CD14-positive monocyte (primary cell): ENCODE data around the gene RAPGEF1. TPM values are rescaled to one million over a fixed set of nuclear protein-coding genes. Genes with fewer than 3 reads are reported as not detected.

Experiments used
- DNase-seq, 3 donors: peaks; one replicate each; pipeline ENCODE4 v3.0.0-alpha.2; 2011 to 2022
- H2AFZ ChIP-seq: 2 replicates; pipeline ENCODE4 v1.6.0; 2012; ENCODE audit warnings: mild to moderate bottlenecking, low read depth, low read length, inconsistent platforms; ENCODE audit not compliant: insufficient read depth, poor library complexity, severe bottlenecking
- H3K27ac ChIP-seq, 2 donors: 1 replicate in 1 of 2; 2 replicates in 1 of 2; pipeline ENCODE4 v1.5.1; 2012 to 2013; ENCODE audit warnings: low read length in 2 of 2, control low read depth in 1 of 2, inconsistent platforms in 1 of 2, low read depth in 1 of 2, mild to moderate bottlenecking in 1 of 2
- H3K27me3 ChIP-seq, 2 donors: one replicate each; pipeline versions ENCODE4 v1.6.0 to v1.6.1; 2011 to 2013; ENCODE audit warnings: low read length in 2 of 2; ENCODE audit not compliant: control insufficient read depth in 2 of 2, insufficient read depth in 2 of 2
- H3K36me3 ChIP-seq, 2 donors: replicated peaks in 1 of 2; 1 replicate in 1 of 2; 2 replicates in 1 of 2; pipeline versions ENCODE4 v1.5.1 to v1.6.1; 2012 to 2013; ENCODE audit warnings: low read length in 2 of 2, control low read depth in 1 of 2, inconsistent platforms in 1 of 2, mild to moderate bottlenecking in 1 of 2; ENCODE audit not compliant: insufficient read depth in 2 of 2, control insufficient read depth in 1 of 2
- H3K4me1 ChIP-seq, 2 donors: 1 replicate in 1 of 2; 2 replicates in 1 of 2; pipeline versions ENCODE4 v1.5.1 to v1.6.1; 2012 to 2013; ENCODE audit warnings: low read length in 2 of 2, control low read depth in 1 of 2, inconsistent platforms in 1 of 2, mild to moderate bottlenecking in 1 of 2, moderate library complexity in 1 of 2; ENCODE audit not compliant: insufficient read depth in 2 of 2, control insufficient read depth in 1 of 2
- H3K4me2 ChIP-seq: replicated peaks from 2 replicates; pipeline ENCODE3; 2012; ENCODE audit warnings: low read length, moderate library complexity, mild to moderate bottlenecking; ENCODE audit not compliant: poor library complexity, severe bottlenecking; ENCODE audit errors: extremely low read depth
- H3K4me3 ChIP-seq, 3 experiments: fragments of 200-600 bp in 1 of 3; sonication (generic) in 1 of 3; replicated peaks in 1 of 3; 1 replicate in 2 of 3; 2 replicates in 1 of 3; pipeline ENCODE4 v1.5.1; 2011 to 2013; ENCODE audit warnings: low read length in 3 of 3, mild to moderate bottlenecking in 3 of 3, control low read depth in 2 of 3, low read depth in 2 of 3, inconsistent platforms in 1 of 3, moderate library complexity in 1 of 3
- H3K79me2 ChIP-seq: 2 replicates; pipeline ENCODE4 v1.6.0; 2012; ENCODE audit warnings: mild to moderate bottlenecking, control low read depth, inconsistent platforms, low read length, moderate library complexity; ENCODE audit not compliant: insufficient read depth
- H3K9ac ChIP-seq: 2 replicates; pipeline ENCODE4 v1.6.0; 2017; ENCODE audit warnings: low read length, mild to moderate bottlenecking; ENCODE audit not compliant: insufficient read depth, poor library complexity, severe bottlenecking
- H3K9me3 ChIP-seq, 2 donors: replicated peaks in 1 of 2; 1 replicate in 1 of 2; 2 replicates in 1 of 2; pipeline versions ENCODE4 v1.5.1 to v1.6.1; 2012 to 2013; ENCODE audit warnings: low read length in 2 of 2, control low read depth in 1 of 2; ENCODE audit not compliant: control insufficient read depth in 1 of 2, insufficient read depth in 1 of 2
- H4K20me1 ChIP-seq: 2 replicates; pipeline ENCODE4 v1.6.0; 2012; ENCODE audit warnings: mild to moderate bottlenecking, low read length, control low read depth, moderate library complexity; ENCODE audit not compliant: insufficient read depth
- H3K27ac Mint-ChIP-seq, 7 donors: one replicate each; pipeline ENCODE4 v1.8.0; 2020; ENCODE audit warnings: mild to moderate bottlenecking in 7 of 7, mixed read lengths in 7 of 7, moderate library complexity in 6 of 7, inconsistent platforms in 2 of 7
- H3K27me3 Mint-ChIP-seq, 3 donors: one replicate each; pipeline ENCODE4 v1.8.0; 2021 to 2022; ENCODE audit warnings: low read depth in 3 of 3, mild to moderate bottlenecking in 3 of 3, mixed read lengths in 3 of 3, moderate library complexity in 3 of 3, inconsistent platforms in 1 of 3
- H3K36me3 Mint-ChIP-seq, 2 donors: one replicate each; pipeline ENCODE4 v1.8.0; 2020; ENCODE audit warnings: mixed read lengths in 2 of 2, inconsistent platforms in 1 of 2, mild to moderate bottlenecking in 1 of 2
- H3K4me1 Mint-ChIP-seq: one replicate; pipeline ENCODE4 v1.8.0; 2020; ENCODE audit warnings: mild to moderate bottlenecking, mixed read lengths
- H3K4me3 Mint-ChIP-seq, 2 donors: one replicate each; pipeline ENCODE4 v1.8.0; 2020; ENCODE audit warnings: mild to moderate bottlenecking in 2 of 2, mixed read lengths in 2 of 2, moderate library complexity in 1 of 2
- H3K9me3 Mint-ChIP-seq, 7 donors: one replicate each; pipeline ENCODE4 v1.8.0; 2020 to 2022; ENCODE audit warnings: mixed read lengths in 7 of 7, mild to moderate bottlenecking in 6 of 7, moderate library complexity in 6 of 7, inconsistent platforms in 2 of 7
- WGBS: methylation state at CpG from one replicate; pipeline ENCODE4 v1.1.5; 2013; ENCODE audit warnings: missing lambda C conversion rate; ENCODE audit not compliant: insufficient coverage; 5-methylcytosine and 5-hydroxymethylcytosine counted together
- intact Hi-C, 2 donors: fragments of 100-400 bp; cut with micrococcal nuclease; formaldehyde crosslinking; loops; one replicate each; pipeline versions ENCODE4 v1.15.0 to v1.15.1; 2023
- polyA plus RNA-seq, 3 donors: library from polyadenylated mRNA; depleted of rRNA in 1 of 3; unstranded in 2 of 3; stranded (reverse) in 1 of 3; fragments of 300-500 nt in 2 of 3; fragments of >200 nt in 1 of 3; fragmentation: Illumina TruSeq in 2 of 3; gene quantifications; 1 replicate in 2 of 3; 2 replicates in 1 of 3; pipeline ENCODE4 v1.2.3, GENCODE V29; 2012 to 2021
- TF ChIP-seq, protein P1 (sequence below): fragments of 200-600 bp; IDR thresholded peaks from one replicate; pipeline ENCODE4 v1.8.0; 2022; ENCODE audit warnings: antibody characterized with exemption, mild to moderate bottlenecking

Gene RAPGEF1
- polyA plus RNA-seq, 3 donors: 1.7 to 71.7 (median 3.0) TPM

DNA sequence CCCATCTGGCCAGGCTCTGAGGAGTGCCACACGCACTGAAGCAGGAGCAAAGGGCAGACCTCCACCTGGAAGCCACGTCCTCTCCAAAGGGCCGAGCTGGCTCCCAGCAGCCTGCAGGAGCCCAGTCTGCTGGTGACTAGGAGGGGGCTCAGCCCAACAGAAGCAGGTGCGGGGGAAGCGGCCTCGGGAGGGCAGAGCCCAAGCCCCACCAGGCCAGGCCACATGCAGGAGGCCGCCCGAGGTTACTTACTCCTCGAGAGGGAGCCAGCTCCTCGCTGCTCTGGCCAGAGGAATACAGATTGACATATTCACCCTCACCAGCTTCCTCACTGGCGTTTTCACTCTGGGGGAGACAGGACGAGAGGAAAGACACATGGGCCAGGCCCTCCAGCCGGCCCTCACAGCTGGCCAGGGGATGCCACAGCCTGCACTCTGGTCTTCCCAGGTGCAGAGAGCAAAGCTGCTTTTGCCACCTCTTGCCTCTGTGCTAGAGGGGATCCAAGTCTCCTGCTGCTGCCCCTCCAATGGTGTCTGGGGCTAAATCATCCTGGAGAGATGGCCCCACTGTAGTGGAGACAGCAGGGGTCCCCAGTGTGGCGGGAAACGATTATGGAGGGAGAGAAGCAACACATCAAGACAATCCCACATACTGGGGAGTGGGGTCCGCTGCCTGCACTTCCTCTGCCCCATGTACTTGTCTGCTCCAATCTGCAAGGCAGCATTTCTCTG lies 136.0 kb downstream of the RAPGEF1 start:
- H3K27ac Mint-ChIP-seq: peak overlapping the region in 6 of 7 donors; percentile 20 to 91 (median 66)
- H3K27ac ChIP-seq: peak overlapping the region in 1 of 2 donors; percentile 74
- H3K9ac ChIP-seq: no peak overlapping the region
- no peaks in the 10 kb centered on the region for H3K27me3 ChIP-seq
- peaks cover 25% of the 10 kb centered on the region for H4K20me1 ChIP-seq
- no peaks in the 10 kb centered on the region for H3K9me3 Mint-ChIP-seq
- no peak overlapping the region for H3K4me2 ChIP-seq
- 78% methylated on average over 11 of the region's 16 CpGs for WGBS
- DNase-seq: no peak
- peaks cover 22 to 33% of the 10 kb centered on the region in 2 donors for H3K4me1 ChIP-seq
- H3K4me3 ChIP-seq: no peak overlapping the region
- H3K27me3 Mint-ChIP-seq: peaks cover 0 to 1% (median 0%) of the 10 kb centered on the region in 3 donors
- no peak overlapping the region for H2AFZ ChIP-seq
- peaks cover 4% of the 10 kb centered on the region for H3K79me2 ChIP-seq
- H3K4me1 Mint-ChIP-seq: peaks cover 28% of the 10 kb centered on the region
- no peak overlapping the region for H3K4me3 Mint-ChIP-seq
- peaks cover 72 to 91% of the 10 kb centered on the region in 2 donors for H3K36me3 ChIP-seq
- TF ChIP-seq, protein P1, sequence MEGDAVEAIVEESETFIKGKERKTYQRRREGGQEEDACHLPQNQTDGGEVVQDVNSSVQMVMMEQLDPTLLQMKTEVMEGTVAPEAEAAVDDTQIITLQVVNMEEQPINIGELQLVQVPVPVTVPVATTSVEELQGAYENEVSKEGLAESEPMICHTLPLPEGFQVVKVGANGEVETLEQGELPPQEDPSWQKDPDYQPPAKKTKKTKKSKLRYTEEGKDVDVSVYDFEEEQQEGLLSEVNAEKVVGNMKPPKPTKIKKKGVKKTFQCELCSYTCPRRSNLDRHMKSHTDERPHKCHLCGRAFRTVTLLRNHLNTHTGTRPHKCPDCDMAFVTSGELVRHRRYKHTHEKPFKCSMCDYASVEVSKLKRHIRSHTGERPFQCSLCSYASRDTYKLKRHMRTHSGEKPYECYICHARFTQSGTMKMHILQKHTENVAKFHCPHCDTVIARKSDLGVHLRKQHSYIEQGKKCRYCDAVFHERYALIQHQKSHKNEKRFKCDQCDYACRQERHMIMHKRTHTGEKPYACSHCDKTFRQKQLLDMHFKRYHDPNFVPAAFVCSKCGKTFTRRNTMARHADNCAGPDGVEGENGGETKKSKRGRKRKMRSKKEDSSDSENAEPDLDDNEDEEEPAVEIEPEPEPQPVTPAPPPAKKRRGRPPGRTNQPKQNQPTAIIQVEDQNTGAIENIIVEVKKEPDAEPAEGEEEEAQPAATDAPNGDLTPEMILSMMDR: no peak
- H3K36me3 Mint-ChIP-seq: peaks cover 93 to 98% of the 10 kb centered on the region in 2 donors
- H3K9me3 ChIP-seq: no peaks in the 10 kb centered on the region
- intact Hi-C loops: no loop called here

GRCh38 chr9:131603199-131603598 lies 136.7 kb downstream of the RAPGEF1 start:
- Histone ChIP-seq H2AFZ (no peak overlapping the region), H3K4me3 (no peak overlapping the region), H3K36me3 (peaks cover 66 to 84% of the 10 kb centered on the region in 2 donors), H3K4me2 (no peak overlapping the region), H3K4me1 (peaks cover 28 to 40% of the 10 kb centered on the region in 2 donors), H3K27ac (peak overlapping the region in 1 of 2 donors; percentile 74), H3K79me2 (peaks cover 4% of the 10 kb centered on the region), H4K20me1 (peaks cover 23% of the 10 kb centered on the region), H3K27me3 (no peaks in the 10 kb centered on the region), H3K9me3 (no peaks in the 10 kb centered on the region), H3K9ac (no peak overlapping the region)
- DNase-seq: peak; percentile 72 to 82 (median 72)
- Mint-ChIP-seq H3K27me3 (peaks cover 0 to 1% (median 0%) of the 10 kb centered on the region in 3 donors), H3K27ac (peak overlapping the region; percentile 39 to 91 (median 73)), H3K36me3 (peaks cover 90 to 92% of the 10 kb centered on the region in 2 donors), H3K9me3 (no peaks in the 10 kb centered on the region), H3K4me3 (no peak overlapping the region), H3K4me1 (peaks cover 35% of the 10 kb centered on the region)
- intact Hi-C loops: no loop called here
- WGBS: 3% methylated on average over 7 of the region's 9 CpGs
- TF ChIP-seq, protein P1: no peak
